Esophagus mucosa (tissue), 1 donor: ENCODE results near the gene NOSTRIN. TPM values are rescaled to one million over a fixed set of nuclear protein-coding genes. Genes with fewer than 3 reads are reported as not detected.
"Not testable (repeated sequence)": the region's sequence is repeated elsewhere in the genome, so short reads cannot be mapped to it uniquely, and the experiment has no call there.

ENCODE experiments used
- ATAC-seq: fragments of 200-7000 bp; cut with Tn5 transposase; one replicate; pipeline ENCODE4 v1.9.1; 2020
- total RNA-seq: library from RNA; stranded (reverse); gene quantifications from one replicate; pipeline ENCODE4 v1.2.4, GENCODE V29; 2023
- donor health status: DM: yes; HTN: yes; CAD: no.

The NOSTRIN gene, protein sequence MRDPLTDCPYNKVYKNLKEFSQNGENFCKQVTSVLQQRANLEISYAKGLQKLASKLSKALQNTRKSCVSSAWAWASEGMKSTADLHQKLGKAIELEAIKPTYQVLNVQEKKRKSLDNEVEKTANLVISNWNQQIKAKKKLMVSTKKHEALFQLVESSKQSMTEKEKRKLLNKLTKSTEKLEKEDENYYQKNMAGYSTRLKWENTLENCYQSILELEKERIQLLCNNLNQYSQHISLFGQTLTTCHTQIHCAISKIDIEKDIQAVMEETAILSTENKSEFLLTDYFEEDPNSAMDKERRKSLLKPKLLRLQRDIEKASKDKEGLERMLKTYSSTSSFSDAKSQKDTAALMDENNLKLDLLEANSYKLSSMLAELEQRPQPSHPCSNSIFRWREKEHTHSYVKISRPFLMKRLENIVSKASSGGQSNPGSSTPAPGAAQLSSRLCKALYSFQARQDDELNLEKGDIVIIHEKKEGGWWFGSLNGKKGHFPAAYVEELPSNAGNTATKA
- total RNA-seq = 3.6 TPM

DNA sequence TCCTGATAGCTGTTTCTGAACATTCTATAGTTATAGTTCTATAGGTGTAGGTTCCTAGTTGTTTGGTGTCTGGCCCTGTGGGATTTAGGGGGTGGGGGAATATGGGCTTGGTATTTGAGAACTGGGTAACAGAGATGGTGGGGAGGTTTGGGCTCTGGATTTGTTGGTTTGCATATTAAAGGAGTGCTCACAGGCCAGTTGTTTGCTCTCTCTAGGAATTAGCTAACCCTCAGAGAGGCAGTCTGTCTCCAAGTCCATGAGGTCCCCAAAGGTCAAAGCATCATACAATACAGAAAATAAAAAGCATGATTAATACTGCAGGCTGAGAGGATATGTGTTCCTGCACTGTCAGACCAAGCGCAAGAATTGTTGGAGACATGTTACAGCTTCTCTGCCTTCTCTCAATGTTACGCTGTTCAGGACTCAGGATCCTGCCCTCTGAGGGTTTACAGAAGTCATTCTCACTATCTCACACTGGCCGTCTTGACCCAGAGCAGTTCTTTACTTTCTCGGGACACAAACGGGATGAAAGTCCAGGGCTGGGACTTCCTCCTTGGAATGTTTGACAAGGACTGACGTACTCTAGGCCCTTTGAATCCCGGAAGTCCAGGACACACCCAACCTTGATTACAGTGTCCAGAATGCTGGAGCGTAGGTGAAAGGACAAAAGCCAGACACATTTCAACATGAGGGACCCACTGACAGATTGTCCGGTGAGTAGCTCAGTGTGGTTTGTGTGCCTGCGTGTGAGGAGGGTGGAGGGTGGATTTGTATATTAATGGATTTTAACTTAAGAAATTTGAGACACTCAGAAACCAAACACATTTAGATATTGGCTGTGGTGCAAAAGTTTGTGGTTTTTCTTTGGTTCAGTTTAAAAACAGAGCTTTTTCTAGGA is at the start of gene NOSTRIN:
Gene NOSTRIN (plus strand): TSS at position 677 of the 898 bp plus-strand sequence. CDS start 10 bp downstream, at position 687.
- ATAC-seq = peak; percentile 53

DNA sequence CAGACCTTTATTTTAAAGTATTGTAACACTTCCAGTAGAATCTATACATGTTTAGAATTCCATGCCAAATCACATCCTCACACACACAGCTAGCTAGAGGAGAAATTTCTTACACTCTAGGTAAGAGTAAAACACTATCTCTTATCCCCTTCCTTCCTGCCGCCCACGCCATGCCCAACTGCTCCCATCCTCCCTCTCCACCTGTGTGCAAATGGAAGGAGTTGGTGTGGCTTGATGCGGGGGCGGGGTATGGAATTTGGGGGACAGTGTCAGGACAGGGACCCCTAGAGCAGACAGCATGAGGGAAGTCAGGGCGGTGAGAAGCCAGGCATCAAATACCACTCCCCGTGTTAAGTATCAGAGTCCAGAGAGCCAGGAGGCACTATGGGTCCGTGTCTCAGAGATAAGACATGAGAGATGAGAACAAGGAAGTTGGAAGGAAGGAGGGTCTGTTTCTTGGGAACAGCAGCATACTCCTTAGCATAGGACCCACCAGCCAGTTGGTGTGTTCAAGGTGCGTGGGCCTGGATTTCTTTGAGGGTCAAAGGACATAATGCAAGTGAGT is 48.6 kb upstream of the NOSTRIN start:
- ATAC-seq = no peak

DNA sequence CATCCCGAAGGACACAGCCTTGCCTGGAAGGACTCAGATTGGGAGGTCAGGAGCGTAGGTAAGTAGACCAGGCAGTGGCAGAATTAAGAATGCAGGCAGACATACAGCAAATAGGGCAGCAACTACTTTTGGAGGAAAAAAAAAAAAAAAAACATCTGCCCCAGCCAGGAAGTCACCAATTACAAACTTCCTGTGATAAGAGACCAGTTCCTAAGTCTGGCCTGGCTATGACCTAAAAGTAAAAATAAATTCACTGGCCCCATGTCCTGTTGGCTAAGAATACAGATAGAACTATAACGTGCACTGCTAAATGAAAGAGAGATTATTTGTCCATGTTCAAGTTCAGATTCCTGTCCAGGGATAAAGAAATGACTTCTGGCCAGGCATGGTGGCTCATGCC is 45.2 kb upstream of the NOSTRIN start:
- ATAC-seq = no peak

DNA sequence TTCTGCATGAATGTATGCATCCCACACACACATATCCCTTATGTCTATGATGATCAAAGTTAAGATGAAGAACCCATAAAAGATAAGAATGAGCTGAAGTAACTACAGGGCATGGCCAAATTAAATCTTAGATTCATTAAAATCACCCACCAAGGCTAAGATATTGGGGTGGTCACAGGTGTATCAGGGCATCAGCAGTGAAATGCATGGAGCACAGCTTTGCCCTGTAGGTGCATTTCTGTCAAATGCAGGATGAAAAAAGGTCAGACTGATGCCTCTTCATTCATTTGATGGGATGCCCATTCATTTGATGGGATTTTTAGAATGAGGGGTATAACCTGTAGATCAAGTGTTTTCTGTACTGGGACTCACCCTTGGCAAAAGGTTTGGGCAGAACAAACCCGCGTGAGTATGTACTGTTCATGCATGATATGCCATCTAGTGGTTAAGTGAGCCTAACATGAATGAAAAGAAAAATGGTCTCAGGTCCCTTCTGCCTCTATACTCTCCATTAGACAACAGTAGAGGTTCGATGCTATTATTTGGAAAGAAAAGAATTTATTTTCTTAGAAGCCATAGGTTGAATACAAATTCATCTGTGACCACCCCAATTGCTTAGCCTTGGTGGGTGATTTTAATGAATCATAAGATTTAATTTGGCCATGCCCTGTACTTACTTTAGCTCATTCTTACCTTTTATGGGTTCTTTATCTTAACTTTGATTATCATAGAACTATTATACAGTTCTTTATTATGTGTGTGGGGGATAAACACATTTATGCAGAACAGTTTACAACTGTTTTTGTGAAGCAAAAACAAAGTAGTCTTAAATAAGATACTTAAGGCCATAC is 43.2 kb upstream of the NOSTRIN start:
- peak; percentile 72 for ATAC-seq

DNA sequence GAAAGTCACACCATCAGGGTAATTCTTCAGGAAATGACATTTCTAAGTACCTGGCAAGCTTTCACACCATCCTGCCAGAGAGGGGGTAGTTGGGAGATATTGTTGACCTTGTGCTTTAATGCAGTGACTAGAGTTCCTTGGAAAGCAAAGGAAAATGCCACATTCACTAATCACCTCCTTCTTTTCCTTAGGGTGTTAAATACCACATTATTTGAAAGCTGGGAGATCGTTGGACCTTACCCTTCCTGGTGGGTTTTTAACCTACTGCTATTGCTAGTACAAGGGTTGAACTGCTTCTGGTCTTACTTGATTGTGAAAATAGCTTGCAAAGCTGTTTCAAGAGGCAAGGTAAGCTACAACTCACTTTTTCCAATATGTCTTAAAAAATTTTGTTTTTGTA is 37.0 kb upstream of the NOSTRIN start:
- no peak for ATAC-seq

DNA sequence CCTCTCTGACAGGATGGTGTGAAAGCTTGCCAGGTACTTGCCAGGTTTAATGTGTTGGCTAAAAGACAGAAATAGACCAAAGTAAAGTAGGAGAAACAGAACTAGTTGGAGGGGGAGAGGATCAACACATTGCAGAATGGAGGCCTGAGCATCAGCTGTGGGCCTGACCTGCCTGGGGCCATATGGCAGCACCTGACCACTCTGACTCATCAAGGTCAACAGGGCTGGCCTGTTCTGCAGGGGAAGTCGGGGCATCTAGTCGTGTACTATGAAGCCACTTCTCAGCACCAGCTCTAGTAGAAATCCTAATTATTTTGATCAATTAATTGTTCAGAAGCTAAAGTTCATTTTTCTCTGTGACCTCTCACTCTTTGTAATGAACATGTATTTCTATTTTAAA is 35.8 kb upstream of the NOSTRIN start:
- ATAC-seq = peak; percentile 81

DNA sequence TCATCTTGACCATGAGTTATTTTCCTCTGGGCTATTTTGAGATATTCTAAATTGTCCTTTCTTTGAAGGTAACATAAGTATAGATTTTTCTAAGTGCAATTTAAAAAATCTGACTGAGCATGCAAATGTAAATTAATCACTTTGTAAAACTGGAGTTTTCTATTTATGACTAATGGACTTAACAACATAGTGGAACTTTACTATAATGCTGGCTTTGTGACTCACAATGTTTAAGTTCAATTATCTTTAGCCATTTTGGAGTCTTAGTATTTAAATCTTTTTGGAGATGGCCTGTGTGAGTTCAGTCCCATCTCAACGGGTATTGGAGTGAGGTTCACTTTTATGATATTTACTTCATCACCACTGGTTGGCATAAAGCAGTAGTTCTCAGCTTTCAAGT is 35.2 kb upstream of the NOSTRIN start:
- ATAC-seq = no peak

DNA sequence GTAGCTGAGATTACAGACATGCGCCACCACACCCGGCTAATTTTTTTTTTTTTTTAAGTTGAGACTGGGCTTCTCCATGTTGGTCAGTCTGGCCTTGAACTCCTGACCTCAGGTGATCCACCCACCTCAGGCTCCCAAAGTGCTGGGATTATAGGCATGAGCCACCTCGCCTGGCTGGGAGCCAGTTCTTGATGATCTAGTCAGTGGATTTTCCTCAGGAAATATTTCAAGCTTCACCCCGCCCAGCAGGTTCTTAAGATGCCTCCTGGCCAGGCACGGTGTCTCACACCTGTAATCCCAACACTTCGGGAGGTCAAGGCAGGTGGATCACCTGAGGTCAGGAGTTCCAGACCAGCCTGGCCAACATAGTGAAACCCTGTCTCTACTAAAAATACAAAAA is 34.1 kb upstream of the NOSTRIN start:
- ATAC-seq = not testable (repeated sequence)

DNA sequence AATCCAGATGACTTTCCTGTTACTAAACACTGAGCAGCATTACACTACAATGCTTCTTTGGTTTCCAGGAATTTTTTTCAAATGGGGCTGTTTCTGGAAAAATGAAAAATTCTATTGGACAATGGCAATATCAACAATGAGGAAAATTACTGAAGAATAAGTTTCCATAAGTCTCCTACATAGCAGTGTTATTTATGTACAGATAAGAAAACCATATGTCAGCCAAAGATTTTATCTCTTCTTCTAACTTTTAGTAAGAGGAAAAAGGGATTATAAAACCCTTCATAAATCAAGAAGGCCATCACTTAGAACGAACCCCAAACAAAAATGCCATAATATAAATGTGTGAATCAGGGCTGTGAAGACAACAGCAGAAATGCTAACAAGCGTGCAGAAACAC is 31.6 kb upstream of the NOSTRIN start:
- ATAC-seq = no peak

DNA sequence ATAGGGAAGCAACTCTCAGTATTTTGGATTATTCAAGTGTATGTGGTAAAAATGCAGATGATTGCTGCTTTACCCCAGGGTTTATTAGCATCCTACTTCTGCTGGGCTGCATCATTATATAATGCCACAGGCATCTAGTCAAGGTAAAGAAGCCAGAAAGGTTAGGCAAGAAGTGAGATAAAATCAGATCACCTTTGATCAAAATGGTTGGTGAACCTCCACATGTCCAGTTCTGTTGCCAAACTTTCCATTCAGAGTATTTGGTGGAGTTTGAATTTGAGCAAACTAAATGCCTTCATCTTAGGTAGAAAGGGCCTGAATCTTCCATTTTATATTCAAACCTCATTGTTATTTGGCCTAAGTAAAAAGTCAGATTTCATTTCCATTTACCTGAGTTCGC is 29.7 kb upstream of the NOSTRIN start:
- ATAC-seq = no peak

DNA sequence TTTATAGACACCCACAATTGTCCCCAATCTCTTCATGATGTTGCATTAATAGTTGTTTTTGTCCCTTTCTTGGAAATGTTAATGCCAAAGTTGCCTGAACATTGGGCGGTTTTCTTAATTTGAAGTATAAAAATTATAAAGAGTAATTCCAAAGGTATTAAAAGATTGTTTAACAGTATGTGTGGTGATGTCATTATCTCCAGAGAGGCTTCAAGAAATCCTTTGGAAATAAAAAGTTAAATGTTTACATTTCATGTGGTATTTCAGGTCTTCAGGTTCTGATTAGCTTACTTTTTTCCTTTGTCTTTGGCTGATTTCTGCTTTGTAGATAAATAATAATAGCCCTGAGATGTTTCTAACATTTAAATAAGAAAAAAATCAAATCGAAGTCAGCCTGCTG is 29.3 kb upstream of the NOSTRIN start:
- ATAC-seq = no peak

DNA sequence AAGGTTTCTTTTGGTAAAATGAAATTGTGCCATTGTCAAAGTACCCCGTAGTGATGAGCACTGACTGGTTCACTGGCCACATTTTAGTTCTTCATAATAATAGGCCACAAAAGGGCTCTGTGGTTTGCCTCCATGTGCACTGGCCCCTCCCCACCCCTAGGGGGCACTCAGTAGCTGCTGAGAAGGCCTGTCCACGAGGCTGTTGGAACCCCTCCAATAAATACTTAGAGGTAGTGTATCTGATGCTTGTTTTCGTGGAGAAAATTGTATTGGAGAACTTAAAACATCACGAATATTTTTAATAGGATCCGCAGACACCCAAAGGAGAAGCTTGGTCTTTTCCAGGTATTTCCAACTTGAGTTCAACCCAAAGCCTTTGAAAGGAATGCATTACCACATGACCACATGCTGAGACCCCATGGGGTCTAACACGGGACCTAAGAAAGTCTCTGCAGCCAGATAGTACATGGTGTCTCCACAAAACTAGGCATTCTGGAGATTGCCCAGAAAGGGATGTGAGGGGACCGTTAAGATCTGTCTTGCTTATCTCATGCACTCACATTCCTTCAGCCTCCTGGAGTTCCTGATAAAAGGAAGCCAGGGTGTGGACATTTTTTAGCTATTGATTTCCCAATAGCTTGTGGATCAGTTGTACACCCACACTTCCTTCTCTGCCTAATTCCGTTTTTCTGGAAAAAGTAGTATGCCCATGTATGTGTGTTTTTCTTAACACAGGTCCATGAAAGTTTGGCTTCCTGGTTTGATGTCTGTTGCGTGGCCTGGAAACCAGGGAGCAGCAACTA is 28.5 kb upstream of the NOSTRIN start:
- ATAC-seq = peak; percentile 80

DNA sequence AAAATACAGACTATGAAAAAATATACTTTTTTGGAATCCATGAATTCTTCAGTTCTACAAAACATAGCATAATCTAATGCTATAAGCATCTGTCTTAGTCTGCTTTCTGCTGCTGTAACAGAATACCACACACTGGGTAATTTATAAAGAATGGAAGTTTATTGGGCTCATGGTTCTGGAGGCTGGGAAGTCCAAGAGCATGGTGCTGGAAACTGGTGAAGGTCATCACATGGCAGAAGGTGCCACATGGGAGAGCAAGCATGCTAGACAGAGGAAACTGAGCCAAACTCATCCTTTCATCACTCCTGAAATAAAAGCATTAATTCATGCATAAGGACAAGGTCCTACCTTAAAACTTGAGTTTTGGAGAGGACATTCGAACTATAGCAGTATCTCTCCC is 26.6 kb upstream of the NOSTRIN start:
- no peak for ATAC-seq

DNA sequence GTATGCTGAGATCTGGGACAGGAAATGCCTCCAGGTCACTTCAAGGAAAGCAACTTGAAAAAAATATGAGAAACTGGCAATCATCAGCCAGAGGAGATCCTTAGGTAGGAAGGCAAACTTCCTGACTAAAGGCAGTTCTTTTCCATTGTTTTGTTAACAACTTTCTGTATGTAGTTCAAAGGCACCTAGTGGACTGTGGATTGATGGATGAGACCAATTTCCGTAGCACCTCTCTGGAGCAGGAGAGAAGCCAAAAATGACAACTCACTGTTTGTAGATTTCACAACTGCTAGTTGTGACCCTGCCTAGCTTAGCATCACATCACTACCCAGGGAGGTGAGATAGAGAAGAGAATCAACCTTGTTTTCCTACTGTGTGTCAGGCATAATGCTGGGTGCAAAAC is 21.8 kb upstream of the NOSTRIN start:
- ATAC-seq = peak; percentile 54

DNA sequence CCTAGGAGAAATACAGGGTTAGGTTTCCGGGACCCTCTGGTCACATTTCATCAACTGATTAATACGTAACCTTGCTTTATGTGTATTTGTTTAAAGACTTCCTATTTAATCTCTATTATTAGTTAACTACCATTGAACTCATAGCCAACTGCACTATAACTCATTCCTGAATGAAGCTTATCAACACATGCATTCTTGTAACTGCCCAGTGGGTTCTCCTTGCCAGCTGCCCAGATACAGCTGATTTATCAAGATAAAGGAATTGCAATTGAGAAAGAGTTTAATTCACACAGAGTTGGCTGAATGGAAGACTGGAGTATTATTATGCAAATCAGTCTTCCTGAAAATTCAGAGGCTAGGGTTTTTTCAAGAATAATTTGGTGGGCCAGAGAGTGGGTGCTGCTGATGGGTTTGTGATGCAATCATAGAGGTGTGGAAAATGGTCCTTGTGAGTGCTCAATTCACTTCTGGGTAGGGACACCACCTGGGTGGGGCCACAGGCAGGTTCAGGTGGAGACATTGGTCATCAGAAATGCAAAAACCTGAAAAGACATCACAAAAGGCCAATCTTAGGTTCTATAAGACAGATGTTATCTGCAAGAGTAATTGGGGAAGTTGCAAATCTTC is 21.1 kb upstream of the NOSTRIN start:
- ATAC-seq = no peak

DNA sequence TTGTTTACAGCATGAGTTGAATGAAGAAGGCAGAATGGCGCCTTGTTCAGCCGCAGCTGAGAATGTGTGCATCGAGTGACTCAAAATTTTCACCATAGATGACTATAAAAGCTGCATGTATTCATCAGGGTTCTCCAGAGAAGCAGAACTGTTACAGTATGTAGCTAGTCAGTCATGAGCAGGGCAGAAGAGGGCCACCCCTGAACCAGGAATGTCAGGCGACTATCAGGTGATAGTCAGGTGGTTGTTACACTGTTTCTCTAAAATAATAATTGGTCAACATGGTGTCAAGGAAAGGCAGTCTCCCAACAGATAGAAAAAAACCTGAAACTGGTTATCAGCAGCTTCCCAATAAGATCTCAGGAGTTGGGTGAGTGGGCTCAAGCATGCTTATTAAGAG is 20.2 kb upstream of the NOSTRIN start:
- ATAC-seq = no peak

DNA sequence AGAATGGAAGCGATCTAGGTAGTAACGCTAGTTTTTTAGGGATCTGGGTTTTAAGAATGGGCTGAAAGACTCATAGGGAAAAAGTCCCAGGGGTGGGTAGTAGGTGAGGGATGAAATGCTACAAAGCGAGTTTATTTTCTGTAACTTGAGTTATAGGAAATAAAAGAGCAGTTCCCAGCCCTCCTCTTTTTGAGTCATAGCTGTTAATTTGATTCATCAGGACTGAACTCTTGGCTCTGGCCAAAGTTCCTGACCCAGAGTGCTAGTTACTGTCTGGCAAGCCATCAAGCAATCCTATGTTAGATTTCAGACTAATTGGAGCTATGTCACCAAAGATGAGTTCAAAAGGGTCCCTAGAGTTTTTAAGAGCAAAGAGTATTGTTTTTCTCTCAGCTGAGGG is 17.4 kb upstream of the NOSTRIN start:
- ATAC-seq = no peak

DNA sequence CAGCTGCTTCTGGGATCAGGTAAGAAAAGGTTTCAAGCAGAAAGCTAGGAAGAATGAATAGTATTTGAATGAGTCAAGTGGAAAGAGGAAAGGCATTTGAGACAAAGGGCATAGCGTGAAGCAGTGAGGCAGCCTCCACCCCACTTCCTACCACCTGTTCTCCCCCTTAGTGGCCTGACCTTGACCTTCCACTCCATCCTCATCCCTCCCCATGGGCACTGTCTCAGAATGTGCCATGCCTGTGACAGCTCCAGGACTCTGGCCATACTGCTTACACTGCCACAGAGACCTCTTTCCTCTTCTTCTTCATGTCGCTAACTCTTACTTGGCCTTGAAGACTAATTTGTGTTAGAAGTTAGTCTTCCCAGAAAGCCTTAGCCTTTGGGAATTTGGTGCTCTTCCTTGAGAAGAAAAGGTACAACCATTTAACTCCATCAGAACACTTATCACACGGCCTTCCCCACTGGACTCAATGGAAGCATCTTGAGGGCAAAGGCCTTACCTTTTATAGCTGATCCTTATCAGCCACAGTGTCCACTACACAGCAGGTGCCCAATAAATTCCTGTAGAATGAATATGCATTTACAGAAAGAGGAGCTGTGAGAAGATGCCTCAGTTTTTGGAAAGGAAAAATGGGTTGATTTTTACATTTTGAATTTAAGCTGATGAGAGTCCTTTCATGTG is 15.2 kb upstream of the NOSTRIN start:
- ATAC-seq = no peak

DNA sequence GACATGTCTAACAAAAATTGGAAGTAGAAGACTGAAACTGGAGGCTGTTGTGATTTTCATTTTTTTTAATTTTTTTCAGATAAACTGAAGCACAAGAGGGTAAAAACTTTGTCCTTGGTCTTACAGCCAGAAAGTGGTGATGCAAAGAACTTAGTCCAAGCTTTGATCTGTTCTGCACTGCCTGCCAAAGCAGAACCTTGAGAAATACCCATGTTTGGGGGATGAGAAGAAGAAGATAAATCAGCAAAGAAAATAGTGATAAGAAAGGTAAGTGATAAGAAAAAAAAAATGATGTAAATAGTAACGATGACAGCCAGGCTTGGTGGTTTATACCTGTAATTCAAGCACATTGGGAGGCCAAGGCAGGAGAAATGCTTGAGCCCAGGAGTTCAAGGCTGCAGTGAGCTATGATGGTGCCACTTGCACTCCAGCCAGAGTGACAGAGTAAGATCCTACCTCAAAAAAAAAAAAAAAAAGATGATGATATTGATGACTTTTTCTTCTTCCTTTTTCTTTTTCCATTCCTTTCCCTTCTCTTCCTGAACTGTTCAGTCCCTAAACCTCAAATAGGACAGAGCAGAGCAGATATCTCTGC is 14.6 kb upstream of the NOSTRIN start:
- ATAC-seq = no peak

DNA sequence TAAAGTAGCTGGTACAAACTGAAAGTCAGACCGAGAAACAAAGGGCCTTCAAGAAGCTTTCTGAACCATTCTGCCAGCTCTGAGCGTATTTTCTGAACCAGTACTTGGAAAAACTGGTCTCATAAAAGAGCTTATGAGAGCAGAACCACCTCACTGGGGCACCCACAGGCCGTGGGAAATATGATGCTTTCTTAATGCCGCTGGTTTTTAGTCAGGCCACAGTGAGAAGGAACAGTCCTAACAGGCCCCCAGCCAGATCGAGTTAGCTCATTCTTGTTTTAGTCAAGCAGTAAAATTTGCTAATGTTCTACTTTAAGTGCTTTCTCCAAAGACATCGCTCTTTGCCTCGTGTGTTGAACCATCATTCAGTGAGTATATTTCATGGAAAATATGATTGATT is 12.7 kb upstream of the NOSTRIN start:
- ATAC-seq = no peak
